ENCODE results near the gene SGK1.
"Not testable (repeated sequence)": the region's sequence is repeated elsewhere in the genome, so short reads cannot be mapped to it uniquely, and the experiment has no call there.

Gene SGK1

DNA sequence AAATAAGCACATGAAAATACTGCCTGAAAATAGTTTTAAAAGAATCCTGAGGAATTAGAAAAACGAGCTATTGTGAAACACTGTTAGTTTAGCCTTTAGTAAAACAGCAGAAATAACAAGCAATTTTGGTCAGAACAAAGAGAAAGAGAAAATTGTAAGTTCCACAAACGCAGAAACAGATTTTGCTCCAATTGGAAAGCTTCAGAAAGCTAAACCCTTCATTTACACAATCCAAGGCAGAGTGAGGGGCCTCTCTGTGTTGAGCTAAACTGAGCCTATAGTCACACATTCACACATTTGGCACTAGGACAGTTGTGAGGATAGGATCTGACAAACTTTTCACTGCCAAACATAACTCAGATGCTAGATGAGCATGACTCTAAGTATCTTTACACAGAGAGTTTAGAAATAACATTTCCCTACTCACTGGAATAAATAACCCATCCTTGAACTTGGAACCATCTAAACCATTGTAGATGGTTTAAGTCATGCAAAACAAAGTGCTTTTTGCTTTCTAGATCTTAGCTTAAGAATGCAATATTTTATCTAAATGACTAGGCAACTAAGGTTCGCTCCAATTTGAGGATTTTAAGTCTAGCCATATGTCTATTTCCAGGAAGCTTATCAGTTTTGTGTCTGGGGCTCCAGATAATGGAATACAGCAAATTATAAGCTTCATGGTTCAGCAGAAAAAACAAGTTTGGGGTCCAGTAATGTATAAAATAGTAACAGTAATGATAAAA lies 122.6 kb downstream of the SGK1 start:
- TF ChIP-seq ELF4 (IDR thresholded peaks at IDR 0.05): no peak
- CTCF ChIA-PET: no interaction called here

DNA sequence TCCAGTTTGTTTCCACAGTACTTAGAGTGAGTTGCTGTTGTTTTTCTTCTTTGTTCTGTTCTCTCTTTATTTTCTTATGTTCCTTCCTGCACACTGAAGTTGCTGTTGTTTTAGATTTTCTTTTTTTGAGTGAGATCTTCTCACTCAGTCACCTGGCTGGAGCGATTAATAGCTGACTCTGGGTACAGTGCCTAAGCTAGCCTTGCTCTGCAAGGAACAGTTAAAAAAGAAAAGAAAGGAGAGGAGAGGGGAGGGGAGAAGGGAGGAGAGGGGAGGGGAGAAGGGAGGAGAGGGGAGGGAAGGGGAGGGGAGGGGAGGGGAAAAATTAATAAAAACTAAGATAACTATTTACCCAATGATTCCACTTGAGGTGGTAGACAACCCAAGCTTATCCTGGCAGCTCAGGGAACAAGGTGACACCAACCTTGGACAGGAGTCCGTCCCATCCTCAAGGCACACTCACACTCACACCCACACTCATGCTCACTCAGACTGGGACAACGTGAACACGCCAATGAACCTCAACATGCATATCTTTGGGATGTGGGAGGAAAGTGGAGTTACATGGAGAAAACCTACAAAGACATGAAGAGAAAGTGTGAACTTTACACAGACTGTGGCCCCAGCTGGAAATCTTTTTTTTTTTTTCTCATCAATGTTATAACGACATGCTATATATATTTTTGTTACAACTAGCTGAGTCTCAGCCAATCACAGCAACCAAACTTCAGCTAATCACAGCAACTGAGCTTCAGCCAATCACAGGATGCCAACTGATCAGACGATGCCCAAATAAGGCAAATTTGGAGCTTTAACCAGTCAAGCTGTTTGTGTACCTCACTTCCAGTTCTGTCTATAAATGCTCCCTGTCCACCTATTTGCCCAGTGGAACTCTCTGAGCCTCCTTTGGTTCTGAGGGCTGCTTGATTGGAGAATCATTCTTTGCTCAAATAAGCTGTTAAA lies 124.1 kb downstream of the SGK1 start:
- CTCF ChIA-PET: interaction anchor here (0.6 to 0.8 kb wide), 3 partner anchors 72 to 435 kb away, joined by 3 to 5 read pairs (median 3); no protein-coding TSS in a partner anchor

More for the DNA sequence above, 122.6 kb downstream of the SGK1 start:
- POLR2A ChIA-PET: no interaction called here
- DNase-seq (ENCODE audit: extremely low spot score): no peak

DNA sequence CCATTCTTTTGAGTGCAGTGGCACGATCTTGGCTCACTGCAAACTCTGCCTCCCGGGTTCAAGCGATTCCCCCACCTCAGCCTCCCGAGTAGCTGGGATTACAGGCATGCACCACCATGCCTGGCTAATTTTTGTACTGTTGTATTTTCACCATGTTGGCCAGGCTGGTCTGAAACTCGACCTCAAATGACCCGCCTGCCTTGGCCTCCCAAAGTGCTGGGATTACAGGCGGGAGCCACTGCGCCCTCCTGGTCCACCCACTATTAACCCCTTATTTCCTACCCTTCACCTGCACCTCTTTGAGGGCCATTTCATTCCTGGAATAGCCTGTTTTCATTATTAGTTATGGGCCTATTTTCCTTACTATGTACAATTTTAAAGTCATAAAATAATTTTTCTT lies 125.3 kb downstream of the SGK1 start:
- DNase-seq (ENCODE audit: extremely low spot score); CTCF ChIA-PET; POLR2A ChIA-PET: not testable (repeated sequence)

More for the DNA sequence above, 124.1 kb downstream of the SGK1 start:
- POLR2A ChIA-PET: no interaction called here
- TF ChIP-seq FOXM1 (IDR thresholded peaks at IDR 0.05; ENCODE audit: borderline replicate concordance) (no peak), SP1 (IDR thresholded peaks at IDR 0.05) (no peak), HDGF (IDR thresholded peaks at IDR 0.05; ENCODE audit: borderline replicate concordance) (no peak), LEF1 (IDR thresholded peaks at IDR 0.05; ENCODE audit: borderline replicate concordance) (no peak), BHLHE40 (IDR thresholded peaks at IDR 0.05; ENCODE audit: borderline replicate concordance) (no peak), SUZ12 (IDR thresholded peaks at IDR 0.05) (no peak), L3MBTL2 (conservative IDR thresholded peaks at IDR 0.05) (no peak), CTBP1 (IDR thresholded peaks at IDR 0.05; ENCODE audit: borderline replicate concordance) (no peak), TARDBP (IDR thresholded peaks at IDR 0.05) (no peak)
- TF ChIP-seq, protein P1, sequence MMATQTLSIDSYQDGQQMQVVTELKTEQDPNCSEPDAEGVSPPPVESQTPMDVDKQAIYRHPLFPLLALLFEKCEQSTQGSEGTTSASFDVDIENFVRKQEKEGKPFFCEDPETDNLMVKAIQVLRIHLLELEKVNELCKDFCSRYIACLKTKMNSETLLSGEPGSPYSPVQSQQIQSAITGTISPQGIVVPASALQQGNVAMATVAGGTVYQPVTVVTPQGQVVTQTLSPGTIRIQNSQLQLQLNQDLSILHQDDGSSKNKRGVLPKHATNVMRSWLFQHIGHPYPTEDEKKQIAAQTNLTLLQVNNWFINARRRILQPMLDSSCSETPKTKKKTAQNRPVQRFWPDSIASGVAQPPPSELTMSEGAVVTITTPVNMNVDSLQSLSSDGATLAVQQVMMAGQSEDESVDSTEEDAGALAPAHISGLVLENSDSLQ (IDR thresholded peaks at IDR 0.05): no peak
- no peak for DNase-seq (ENCODE audit: extremely low spot score)

DNA sequence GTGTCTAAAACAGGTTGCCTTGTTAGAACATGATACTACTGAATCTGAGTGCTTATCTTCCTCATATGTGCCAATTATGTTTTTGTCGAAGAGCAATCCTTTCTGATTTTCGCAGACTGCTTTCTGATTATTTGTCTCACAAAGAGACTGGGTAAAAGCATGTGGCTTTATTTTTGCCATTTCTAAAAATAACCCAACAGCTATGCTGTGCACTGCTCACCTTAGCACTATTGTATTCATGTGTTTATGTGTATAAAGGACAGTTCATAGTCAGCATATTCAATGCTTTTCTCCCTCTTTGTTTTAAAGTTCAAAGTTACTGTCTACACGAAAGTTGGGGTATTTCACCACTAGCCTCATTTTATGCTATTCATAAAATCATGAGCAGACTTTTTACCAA lies 127.0 kb downstream of the SGK1 start:
- no peak for DNase-seq (ENCODE audit: extremely low spot score)
- ChIA-PET CTCF (interaction anchor here (0.6 kb wide), 2 partner anchors 13 to 21 kb away, joined by 3 read pairs; no protein-coding TSS in a partner anchor), POLR2A (no interaction called here)
- no peak for TF ChIP-seq FOXA1 (IDR thresholded peaks at IDR 0.05)
- TF ChIP-seq ZNF384 (IDR thresholded peaks at IDR 0.05): no peak
- TF ChIP-seq, protein P1 (IDR thresholded peaks at IDR 0.05): no peak
- TF ChIP-seq HDGF (IDR thresholded peaks at IDR 0.05; ENCODE audit: borderline replicate concordance): no peak

DNA sequence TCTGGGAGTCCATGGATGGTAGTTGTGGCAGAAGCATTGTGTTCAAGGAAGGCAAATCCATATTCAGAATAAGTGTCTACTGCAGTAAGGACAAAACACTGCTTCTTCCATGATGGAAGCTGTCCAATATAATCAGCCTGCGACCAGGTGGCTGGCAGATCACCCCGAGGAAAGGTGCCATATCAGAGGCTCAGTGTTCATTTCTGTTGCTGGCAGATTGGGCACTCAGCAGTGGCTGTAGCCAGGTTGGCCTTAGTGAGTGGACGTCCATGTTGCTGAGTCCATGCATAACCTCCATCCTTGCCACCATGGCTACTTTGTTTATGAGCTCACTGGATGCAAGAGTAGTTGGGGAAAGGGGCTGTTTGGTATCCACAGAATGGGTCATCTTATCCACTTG lies 130.2 kb downstream of the SGK1 start:
- ChIA-PET POLR2A (no interaction called here), CTCF (no interaction called here)
- no peak for DNase-seq (ENCODE audit: extremely low spot score)
- TF ChIP-seq ELF4 (IDR thresholded peaks at IDR 0.05): no peak
- no peak for TF ChIP-seq LEF1 (IDR thresholded peaks at IDR 0.05; ENCODE audit: borderline replicate concordance)
- TF ChIP-seq SUZ12 (IDR thresholded peaks at IDR 0.05): no peak
- TF ChIP-seq FOXA1 (IDR thresholded peaks at IDR 0.05): no peak
- TF ChIP-seq BHLHE40 (IDR thresholded peaks at IDR 0.05; ENCODE audit: borderline replicate concordance): no peak
- TF ChIP-seq ARNT (IDR thresholded peaks at IDR 0.05): no peak
- TF ChIP-seq TARDBP (IDR thresholded peaks at IDR 0.05): no peak
- TF ChIP-seq L3MBTL2 (conservative IDR thresholded peaks at IDR 0.05): no peak
- no peak for TF ChIP-seq SP1 (IDR thresholded peaks at IDR 0.05)

DNA sequence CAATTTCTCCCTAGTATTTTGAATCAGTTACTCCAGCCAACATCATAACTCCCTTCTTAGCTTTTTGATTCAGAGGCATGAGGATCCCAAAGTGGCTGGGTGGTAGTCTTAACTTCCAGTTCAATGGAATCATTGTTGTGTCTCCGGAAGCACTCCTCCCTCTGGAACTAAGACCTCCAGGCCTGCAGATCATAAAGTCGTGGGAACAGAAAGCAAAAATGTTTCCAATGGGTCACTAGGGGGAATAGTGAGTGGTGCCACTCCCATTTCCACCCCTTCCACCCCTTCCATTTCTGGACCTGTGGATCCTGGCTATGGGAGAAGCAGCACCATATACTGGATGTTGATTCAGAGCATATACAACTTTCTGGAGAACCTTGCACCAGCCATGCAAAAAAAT lies 130.8 kb downstream of the SGK1 start:
- TF ChIP-seq ZNF384 (IDR thresholded peaks at IDR 0.05): no peak
- ChIA-PET CTCF (interaction anchor here (0.5 kb wide), 1 partner anchor 8 kb away, joined by 3 read pairs; no protein-coding TSS in a partner anchor), POLR2A (no interaction called here)
- no peak for DNase-seq (ENCODE audit: extremely low spot score)

DNA sequence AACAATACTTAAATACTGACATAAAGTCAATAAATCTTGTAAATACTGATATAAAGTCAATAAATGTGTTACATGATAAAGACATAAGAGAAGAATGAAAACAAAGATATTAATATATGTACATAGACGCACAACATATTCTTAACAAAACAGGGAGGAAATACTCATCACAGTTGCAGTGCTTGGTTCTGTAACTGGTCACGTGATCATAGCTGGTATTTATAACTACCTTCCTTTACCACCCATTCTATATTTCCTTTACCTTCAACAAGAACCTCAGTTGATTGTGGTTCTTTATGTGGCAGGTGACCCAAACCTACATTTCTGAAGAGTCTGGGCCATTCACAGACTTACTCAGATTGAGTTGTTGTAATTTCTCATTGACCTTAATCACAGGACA lies 131.6 kb downstream of the SGK1 start:
- TF ChIP-seq SUZ12 (IDR thresholded peaks at IDR 0.05) (no peak), ARNT (IDR thresholded peaks at IDR 0.05) (no peak), ZNF384 (IDR thresholded peaks at IDR 0.05) (no peak), CTBP1 (IDR thresholded peaks at IDR 0.05; ENCODE audit: borderline replicate concordance) (no peak), ELF4 (IDR thresholded peaks at IDR 0.05) (no peak)
- ChIA-PET POLR2A (no interaction called here), CTCF (no interaction called here)
- DNase-seq (ENCODE audit: extremely low spot score): no peak

DNA sequence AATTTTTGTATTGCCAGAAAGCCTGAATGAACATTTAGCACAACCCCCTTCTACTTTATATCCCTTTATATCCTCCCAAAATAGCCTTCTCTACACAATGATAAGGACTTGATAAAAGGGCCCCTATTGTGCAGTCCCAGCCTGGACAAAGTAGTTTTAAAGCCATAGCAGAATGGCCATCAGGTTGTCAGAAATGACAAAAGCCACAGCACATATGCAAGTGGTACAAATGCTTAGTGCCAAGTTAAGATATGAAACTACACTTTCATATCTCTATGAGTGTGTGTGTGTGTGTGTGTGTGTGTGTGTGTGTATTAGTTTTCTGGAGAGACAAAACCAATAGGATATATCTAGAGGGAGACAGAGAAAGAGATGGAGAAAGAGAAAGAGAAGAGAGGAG lies 132.6 kb downstream of the SGK1 start:
- ChIA-PET CTCF (no interaction called here), POLR2A (no interaction called here)
- no peak for DNase-seq (ENCODE audit: extremely low spot score)
- TF ChIP-seq SP1 (IDR thresholded peaks at IDR 0.05): no peak

Data from HEK293T (cell line).